ENCODE results near the gene SPEF1.

SPEF1 gene

DNA sequence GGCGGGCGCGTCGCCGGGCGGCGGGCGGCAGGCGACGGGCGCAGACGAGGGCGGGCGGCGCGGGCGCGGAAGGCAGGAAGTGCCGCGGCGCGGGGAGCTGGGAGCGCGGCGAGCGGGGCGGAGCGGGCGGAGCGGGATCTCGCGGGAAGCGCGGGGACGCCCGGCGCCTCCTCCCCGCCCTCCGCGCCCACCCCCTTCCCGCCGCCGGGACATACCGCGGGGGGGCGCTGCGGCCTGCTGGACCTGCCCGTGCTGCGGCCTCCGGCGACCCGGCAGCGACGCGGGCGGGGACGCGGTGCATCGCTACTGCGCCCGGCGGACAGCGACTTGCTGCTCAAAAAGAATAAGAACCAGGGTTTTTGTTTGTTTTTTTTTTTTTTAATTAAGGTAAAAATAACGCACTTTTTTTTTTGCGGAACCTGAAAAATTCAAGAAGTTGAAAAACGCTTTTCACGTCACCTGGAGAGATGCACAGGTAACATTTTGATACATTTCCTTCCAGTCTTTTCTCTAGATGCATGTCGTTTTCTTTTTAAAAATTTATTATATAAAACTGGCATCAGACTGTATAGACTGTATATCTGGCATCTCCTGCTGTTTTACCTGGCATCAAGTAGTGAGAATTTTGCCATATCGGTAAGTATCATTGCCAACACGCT, 5.5 kb upstream of the SPEF1 start, which contains the start of gene CENPB:
Gene CENPB, minus strand, starts transcription at position 76 of the 659 bp plus-strand sequence. CDS start 257 bp downstream, outside the sequence.
- peak; percentile 92 for DNase-seq

DNA sequence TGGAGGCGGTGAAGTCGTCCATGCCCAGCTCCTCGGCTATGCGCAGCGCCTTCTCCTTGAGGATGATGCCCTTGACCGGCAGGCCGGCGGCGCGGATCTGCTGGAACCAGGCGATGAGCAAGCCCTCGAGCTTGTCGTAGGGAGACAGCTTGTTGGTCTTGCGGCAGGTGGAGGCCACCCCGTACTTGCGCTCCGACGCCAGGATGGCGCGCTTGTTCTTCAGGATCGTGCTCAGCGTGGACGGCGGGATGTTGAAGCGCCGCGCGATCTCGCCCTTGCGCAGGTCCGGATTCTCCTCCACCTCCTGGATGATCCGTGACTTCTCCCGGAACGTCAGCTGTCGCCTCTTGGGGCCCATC, 4.9 kb upstream of the SPEF1 start:
- DNase-seq: no peak

DNA sequence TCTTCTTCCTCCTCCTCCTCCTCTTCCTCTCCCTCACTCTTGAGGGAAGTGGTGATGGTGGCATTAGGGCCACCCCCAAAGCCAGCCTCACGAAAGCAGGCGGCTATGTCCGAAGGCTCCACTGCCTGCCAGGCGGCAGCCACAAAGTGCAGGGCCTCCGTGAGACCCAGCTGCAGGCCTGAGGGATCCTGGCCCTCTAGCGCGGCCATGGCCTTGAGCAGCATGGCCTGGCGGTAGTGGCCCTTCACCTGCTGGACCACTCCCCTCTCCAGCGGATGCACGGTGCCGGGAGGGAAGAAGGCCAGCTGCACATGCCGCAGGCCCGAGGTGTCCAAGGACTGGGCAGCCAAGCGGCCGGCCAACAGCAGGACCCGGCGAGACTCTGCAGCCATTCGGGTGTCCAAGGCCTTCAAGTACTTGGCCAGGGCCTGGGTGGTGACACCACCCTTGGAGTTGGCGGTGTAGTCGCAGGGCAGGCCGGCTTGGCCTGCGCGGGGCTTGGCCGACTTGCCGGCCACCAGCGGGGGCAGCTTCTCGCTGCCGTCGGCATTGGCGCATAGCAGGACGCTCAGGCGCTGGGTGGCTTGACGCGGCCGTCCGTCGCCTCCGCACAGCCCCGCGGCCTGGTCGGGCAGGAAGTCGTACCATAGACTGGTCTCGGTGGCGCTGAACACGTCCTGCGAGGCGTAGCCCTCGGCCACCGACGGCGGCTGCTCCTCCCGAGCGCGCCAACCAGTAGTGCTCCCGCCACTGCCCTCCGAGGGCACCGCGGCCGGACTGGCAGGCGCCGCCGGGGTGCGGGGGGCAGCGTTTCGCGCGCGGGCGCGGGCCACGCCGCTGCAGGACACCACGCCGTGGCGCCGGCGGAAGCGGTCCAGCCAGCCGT, 4.2 kb upstream of the SPEF1 start:
- no peak for DNase-seq

DNA sequence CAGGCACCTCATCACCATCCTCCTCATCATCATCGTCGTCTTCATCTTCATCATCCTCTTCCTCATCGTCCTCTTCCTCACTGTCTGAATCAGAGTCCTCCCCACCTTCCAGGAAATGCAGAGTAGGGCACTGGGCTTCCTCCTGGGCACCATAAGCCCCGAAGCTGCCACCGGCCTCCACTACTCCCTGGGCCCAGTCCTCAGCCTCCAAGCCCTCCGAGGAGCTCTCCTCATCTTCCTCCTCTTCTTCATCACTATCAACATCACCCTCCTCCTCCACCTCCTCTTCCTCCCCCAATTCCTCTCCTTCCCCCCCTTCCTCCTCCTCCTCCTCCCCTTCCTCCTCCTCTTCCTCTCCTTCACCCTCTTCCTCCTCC, 3.6 kb upstream of the SPEF1 start:
- no peak for DNase-seq

DNA sequence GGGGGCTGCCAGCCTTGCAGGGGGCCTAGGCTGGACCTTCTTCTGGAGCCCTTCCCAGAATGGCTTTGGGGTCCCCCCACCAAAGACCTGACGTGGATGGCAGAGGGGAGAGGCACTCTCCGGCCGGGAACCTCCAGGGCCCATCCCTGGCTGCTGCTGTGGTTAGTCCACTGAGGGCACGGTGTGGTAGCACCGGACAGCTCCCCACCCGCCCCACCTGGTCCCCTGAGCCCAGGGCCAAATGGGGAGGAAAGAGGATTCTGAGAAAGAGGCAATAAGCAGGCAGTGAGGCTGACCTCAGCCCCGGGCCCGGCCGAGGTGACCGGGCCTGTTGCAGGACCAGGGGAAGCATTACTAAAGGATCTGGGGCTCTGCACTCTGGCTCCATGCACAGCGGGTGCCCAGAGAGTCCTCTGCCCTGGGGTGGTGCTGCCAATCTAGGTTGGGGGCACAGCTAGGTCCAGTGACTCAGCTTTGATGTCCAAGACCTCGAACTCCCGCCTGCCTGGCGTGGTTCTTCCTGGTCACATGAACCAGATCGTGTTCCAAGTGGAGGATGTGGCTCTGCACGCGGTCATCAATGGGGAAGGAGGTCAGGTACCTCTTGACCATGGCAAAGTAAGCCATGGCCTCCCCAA, 3.1 kb upstream of the SPEF1 start:
- no peak for DNase-seq

DNA sequence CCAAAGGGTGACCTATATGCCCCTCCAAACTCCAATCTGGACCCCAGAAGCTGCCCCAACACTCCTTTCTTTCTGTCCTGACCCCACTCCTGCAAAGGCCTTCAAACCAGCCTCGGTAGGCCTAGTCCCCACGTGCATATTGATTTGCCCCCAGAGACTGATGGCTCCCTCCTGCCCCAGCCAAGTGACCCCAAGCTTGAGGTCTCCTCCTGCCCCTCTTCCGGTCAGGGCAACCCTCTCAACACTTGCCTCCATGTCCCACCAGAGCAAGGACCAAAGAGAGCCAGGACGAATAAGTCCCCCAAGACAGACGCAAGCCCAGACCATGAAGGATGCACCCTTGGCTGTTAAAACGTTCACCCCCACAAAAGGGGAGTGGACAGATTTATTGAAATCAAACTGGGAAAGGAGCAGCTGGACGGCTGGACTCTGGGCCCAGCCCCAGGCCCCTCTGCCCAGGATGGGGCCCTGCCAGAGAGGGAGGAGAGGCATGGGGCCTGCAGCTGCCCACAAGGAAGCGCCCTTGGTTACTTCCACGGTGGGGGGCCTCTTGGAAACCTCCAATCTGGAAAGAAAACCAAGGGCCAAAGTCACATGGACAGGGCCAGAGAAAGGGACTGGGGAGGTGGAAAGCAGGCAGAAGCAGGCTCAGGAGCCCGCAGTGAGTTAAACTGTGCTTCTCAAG, 2.4 kb upstream of the SPEF1 start:
- DNase-seq: no peak

DNA sequence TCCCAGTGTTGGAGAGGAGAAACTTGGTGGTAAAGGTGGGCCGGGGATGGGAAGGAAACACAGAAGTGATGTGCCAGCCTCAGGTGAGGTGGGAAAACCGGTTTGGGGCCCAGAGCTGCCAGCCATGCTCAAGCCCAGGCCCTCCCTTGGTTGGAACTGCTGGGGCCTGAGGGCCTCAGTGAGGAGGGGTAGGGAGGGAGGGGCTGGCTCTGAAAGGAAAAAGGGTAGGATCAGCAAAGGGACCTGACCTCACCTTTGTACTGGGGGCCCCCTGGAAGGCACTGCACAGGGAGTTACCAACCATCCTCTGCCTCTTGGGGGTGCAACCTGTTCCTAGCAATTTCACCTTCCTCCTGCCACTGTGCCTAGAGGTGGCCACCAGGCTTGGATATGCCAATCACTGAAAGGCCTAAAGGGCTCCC, 1.8 kb upstream of the SPEF1 start:
- DNase-seq: no peak

DNA sequence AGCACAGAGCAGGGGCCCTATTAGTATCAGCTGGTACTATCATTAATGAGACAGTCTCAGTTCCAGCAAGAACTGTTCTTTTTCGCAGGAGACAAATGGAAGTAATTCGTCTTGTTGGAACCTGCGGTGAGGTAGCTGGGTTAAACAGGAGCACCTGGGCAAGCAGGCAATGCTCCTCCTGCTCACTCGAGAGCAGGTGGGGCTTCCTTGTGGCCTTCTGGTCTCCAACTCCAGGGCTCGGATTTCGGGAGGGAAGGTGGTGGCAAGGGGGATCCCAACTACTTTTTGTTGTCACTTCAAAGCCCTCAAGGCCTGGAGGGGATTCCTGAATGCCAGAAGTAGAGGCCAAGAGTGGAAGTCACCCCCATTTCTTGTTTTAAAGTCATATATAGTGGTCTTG, 1.3 kb upstream of the SPEF1 start:
- no peak for DNase-seq

DNA sequence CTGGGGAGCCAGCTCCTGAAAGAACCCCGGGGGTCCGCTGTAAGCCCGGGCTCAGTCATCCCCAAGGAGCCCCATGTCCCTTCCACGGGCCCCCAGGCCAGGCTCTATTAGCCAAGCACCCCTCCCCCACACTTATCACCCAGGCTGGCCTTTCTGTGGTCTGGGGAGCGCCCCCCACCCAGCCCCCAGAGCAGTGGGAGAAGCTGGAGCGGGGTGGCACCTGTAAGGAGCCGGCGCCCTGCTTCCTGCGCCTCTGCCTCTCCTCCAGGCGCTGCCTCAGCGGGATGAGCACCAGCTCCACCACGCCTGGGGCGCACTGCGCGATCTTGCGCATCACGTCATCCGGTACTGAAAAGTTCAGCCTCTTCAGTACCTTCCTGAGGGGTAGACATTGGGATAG, 2.3 kb downstream of the SPEF1 start:
- no peak for DNase-seq

DNA sequence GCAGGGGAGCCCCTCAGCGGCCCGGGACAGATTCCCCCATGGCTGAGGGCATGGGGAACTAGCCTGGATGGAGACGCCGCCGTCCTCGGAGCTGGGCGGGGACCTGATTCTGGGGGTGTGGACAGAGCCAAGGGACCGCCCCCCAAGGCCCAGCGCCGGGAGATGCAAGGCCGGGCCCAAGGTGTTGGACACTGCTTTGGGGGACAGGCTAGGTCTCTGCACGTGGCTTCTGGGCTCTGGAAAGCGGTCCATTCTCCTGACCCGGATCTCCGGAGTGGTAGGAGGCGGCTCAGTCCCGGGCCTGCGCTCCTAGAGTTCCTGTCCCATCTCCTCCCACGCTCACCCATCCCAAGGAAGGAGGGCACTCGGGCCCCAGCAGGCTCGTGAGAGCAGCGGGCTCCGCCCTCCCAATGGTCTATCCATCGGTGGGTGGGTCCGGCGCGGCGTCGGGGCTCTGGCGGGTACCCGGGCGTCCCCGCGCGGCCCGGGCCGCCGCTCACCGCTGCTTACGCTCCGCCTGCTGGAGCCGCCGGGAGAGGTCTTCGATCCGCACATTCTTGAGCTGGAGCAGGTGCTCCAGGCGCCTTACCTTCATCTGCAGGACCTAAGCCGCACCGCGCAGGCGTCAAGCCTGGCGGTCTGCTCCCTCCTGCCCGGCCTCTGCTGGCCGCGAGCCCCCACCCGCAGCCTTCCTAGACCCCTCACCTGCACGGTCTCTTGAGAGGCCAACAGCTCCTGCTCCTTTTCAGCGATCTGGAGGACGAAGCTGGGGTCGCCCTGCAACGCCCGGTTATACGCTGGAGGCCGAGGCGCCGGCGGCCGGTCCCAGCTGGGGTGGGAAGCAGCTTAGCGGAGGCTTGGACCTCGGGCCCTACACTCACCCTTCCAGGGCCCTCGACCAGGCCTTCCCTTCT, 3.3 kb downstream of the SPEF1 start:
- no peak for DNase-seq

DNA sequence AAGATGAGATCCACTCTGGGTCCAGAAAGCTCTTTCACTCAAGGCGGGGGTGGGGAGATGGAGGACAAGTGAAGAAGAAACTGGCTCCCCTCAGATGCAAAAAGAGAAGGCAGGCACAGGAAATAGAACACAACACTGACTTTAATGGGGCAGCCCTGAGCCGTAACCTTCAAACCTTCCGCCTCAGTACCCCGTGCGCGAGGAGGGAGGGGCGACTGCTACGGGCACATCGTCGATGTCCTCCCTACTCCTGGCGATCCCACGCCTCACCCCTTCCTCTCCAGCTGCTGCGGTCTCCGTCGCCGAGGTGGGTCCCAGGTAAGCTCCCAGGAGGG, 3.9 kb downstream of the SPEF1 start:
- DNase-seq: no peak

DNA sequence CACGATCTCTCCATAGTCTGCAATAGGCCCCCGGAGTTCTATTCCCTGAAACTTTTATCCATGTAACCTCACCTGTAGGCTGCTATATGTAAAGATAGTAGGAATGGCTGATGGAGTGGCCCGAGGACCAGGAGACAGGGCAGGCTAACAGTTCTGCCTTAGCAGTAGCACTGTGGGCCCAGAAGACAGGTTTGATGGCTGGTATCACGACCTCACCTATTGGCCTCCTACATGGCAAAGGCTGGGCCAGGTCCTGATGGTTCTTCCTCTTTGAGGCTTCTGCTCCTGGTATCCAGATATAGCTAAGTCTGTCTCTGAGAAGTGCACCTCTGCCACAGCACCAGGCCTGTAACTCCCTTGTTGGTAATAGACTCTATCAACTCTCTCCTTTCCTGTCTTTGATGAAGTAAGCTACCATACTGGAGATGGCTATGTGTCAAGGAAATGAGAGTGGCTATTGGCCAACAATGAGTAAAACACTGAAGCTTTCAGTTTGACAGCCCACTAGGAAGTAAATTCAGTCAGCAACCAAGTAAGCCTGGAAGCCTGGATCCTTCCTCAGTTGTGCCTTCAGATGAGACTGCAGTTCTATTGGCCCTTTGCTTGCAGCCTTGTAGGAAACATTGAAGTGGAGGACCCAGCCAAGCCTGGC, 5.7 kb downstream of the SPEF1 start:
- DNase-seq: no peak

DNA sequence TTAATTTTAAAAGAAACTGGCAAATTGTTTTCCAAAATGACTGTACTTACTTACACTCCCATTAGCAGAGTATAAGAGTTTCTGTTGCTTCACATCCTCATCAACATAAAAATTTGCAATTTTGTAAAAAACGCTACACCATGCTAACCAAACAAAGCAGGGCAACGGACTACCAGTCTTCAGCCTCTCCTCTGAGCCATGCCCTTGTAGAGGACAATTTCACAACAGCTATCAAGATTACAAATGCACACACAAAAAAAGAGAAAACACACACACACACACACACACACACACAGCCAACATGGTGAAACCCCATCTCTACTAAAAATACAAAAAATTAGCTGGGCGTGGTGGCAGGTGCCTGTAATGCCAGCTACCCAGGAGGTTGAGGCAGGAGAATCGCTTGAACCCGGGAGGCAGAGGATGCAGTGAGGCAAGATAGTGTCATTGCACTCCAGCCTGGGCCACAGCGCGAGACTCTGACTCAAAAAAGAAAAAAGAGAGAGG, 9.6 kb downstream of the SPEF1 start:
- DNase-seq: no peak

DNA sequence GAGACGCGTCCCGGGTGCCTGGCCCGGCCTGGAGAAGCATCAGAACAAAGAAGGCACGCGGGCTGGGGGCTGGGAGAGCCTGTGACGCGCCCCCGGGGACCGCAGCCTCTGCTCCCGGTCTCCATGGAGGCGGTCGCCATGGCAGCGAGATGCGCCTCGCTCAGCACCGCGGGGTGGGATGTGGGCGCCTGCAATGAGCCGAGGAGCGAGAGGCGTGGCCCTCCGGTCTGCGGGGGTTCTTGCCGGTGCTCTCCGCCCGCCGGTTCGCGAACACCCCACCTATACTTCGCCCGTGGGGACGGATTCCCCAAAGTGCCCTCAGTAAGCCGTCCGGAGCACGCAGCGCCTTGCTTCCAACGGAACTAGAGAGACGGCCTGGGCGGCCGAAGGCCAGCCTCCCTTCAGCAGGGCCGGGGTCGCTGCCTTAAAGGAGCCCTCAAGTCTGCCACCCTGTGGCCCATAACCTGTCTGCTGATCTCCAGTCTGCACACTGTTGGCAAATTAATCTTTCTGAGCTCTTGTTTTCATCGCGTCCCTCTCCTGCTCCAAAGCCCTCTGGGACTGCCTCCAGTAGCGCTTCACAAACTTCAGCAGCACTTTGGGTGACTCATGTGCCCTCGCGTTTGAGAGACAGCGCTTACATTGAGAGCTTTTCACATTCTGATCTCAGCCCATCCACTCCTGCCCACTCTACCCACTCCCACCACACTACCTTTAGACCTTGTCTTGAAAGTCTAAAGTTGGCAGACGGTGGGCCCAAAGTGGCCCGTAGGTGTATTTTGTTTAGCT, 12.7 kb downstream of the SPEF1 start:
- DNase-seq: peak; percentile 82

DNA sequence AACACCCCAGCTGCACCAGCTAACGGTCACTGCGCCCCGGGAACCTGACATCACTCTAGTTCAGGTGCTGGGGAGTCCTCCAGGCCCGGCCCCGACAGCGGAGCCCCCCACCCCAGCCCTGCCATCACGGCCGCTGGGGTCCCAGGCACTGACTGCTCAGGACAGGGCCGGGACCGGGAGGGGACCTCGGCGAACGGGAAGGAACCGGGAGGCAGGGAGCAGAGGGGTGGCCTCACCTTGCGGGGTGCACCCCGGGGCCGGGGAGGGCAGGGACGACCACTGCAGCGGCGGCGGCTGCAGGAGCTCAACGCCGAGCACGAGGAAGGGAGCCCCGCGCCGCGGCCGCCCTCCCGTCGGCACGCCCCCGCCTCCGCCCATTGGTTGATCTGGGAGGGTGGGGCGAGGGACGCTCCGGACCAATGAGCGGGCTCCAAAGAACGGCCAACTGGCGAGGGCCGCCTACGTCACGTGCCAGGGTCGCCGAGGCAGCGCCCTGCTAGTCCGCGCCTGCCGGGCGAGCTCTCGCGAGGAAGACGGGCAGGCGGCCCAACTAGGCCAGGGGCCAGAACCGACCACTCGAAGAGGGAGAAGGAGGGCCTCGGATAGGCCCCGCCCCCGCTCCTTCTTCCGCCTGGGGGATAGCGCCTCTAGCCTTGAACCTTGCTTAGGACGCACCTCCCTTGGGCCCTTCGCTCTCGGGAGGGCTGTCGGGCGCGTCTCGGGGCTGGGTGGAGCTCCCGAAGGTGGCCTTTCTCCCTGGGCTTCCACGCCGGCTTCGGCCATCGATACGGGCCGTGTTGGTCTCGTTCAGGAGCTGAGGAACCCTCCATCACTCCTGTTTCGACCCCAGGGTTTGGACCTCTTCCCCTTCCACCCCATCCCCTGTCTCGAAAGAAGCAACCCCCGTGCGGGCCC, 13.6 kb downstream of the SPEF1 start, which contains the start of gene ADISSP:
Gene ADISSP, minus strand, starts transcription at position 327 of the 915 bp plus-strand sequence. CDS start 7,653 bp downstream, outside the sequence.
- DNase-seq: peak; percentile 99

DNA sequence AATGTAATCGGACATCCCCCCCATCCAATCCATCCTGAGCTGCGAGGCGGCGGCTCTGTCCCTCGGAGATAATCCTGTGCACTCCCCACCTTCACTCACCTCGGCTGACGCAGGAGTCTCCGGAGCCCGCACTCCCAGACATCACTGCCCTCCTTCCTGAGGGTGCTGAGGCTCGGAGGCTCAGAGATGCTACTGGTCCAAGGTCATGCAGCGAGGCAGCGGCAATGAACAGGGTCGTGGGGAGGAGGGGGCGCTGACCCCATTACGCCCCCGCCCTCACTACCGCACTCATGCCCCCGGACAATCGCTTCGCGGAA, 14.2 kb downstream of the SPEF1 start:
- DNase-seq: no peak

DNA sequence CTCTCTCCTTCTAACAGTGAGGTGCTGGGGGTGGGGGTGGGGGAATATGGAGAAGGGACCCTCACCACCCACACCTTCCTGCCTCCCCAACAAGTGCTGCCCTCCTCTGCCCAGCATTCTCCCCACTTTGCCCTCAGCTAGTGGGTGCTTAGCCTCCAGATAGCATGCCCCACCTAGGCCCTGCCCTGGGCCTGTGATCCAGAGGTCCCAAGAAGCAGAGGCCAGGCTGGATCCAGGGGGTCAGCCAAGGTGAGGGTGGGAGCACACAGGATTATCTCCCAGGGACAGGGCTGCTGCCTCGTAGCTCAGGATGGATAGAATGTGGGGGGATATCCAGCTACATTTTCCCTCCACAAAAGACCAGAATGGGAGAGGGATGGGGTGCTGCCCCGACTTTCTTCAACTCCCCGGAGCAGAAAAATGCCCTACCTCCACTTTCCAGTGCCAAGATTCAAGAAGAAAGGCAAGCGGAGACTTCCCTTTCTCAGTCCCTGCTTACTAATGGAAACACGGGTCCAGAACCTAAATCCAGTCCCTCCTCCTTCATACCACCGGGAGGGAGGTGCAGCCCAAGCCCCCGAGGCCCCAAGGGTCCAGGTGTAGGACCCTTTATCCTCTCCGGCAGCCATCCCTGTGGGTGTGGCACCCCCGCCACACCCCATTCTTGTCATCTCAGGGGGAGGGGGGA, 14.7 kb downstream of the SPEF1 start:
- DNase-seq: no peak

DNA sequence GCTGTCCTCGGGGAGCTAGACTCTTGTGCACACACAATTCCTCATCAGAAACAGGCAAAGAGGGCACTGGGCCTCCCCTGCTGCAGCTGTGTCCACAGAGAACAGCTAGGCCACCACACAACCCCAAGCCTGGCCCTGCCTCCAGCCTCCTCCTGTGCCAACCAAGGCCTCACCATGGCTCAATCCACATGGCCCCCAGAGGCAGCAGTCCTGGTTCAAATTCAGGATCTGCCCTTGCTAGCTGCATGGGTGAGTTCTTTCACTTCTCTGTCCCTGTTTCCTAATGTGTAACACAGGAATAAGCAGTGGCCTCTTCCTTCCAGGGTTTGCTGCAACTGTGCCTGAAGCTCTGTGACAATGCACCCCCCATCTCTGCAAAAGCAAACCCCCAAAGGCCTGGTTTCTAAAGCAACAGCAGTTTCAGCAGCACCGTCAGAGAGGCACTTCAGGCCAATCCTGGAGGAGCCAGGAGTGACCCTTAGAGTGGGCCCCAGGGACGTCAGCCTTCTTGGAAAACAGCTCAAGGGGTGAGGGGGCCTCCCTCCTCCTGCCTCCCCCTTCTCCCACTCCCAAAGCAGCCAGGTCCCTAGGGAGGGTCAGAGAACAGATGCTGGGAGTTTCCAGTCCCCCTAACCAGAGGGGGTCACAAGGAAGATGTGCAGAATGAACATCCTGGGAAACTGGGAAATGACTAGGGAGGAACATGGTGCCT, 15.9 kb downstream of the SPEF1 start:
- DNase-seq: peak; percentile 25
